ENCODE data around the gene HOMEZ.

GRCh38 chr14:23275412-23275811 lies 10.5 kb downstream of the HOMEZ start:
- TF ChIP-seq NFIC (IDR thresholded peaks at IDR 0.05; ENCODE audit: borderline replicate concordance): no peak
- TF ChIP-seq, protein P1, sequence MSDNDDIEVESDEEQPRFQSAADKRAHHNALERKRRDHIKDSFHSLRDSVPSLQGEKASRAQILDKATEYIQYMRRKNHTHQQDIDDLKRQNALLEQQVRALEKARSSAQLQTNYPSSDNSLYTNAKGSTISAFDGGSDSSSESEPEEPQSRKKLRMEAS (IDR thresholded peaks at IDR 0.05; ENCODE audit: low read depth): no peak
- TF ChIP-seq EP300 (IDR thresholded peaks at IDR 0.05; ENCODE audit: borderline replicate concordance in 1 of 2, low read depth in 1 of 2, low read length in 1 of 2): no peak
